HEK293 (cell line): ENCODE measurements around the gene FIGN.

ENCODE experiments used
- CTCF ChIA-PET: fragments of 350-600 bp; formaldehyde crosslinking; extraction: SDS; loops from one replicate; lab custom pipeline; 2021; ENCODE audit warnings: antibody characterized with exemption; lab: Yijun Ruan, JAX
- POLR2A ChIA-PET: fragments of 300-600 bp; formaldehyde crosslinking; extraction: SDS; loops from one replicate; lab custom pipeline; 2020; ENCODE audit warnings: antibody characterized with exemption, inconsistent platforms; lab: Yijun Ruan, JAX
- H3K27ac ChIP-seq: fragments of 200-500 bp; sonication (Bioruptor generic); 2 replicates; pipeline ENCODE4 v1.5.1; 2014; ENCODE audit warnings: low read depth, low read length, control low read depth, inconsistent platforms; ENCODE audit errors: extremely low read depth
- H3K36me3 ChIP-seq, 2 experiments: fragments of 200-500 bp in 1 of 2; sonication (Bioruptor generic) in 1 of 2; 1 replicate in 1 of 2; 2 replicates in 1 of 2; pipeline ENCODE4 v1.5.1; 2014 to 2017; ENCODE audit warnings: inconsistent platforms in 2 of 2, low read length in 2 of 2; ENCODE audit not compliant: control insufficient read depth in 2 of 2, insufficient read depth in 1 of 2
- H3K4me1 ChIP-seq: fragments of 200-500 bp; sonication (Bioruptor generic); 2 replicates; pipeline ENCODE4 v1.5.1; 2014; ENCODE audit warnings: mild to moderate bottlenecking, low read length, inconsistent platforms; ENCODE audit not compliant: control insufficient read depth, insufficient read depth
- H3K4me3 ChIP-seq: 2 replicates; pipeline ENCODE4 v1.5.1; 2011; ENCODE audit warnings: low read depth, mild to moderate bottlenecking, control low read depth, low read length, moderate library complexity
- H3K9me3 ChIP-seq: fragments of 200-500 bp; sonication (Bioruptor generic); 2 replicates; pipeline ENCODE4 v1.5.1; 2014; ENCODE audit warnings: low read depth, low read length, inconsistent platforms; ENCODE audit not compliant: control insufficient read depth, insufficient read depth
- REPIN1 ChIP-seq: fragments of 450-650 bp; formaldehyde crosslinking; IDR thresholded peaks from 2 replicates; pipeline ENCODE4 v1.5.1; 2017; ENCODE audit warnings: missing biosample characterization, missing genetic modification characterization, low read depth
- SP2 ChIP-seq: fragments of 450-650 bp; formaldehyde crosslinking; IDR thresholded peaks from 2 replicates; pipeline ENCODE4 v1.5.1; 2016; ENCODE audit warnings: missing biosample characterization, missing genetic modification characterization
- ZFP3 ChIP-seq: fragments of 450-650 bp; formaldehyde crosslinking; IDR thresholded peaks from 2 replicates; pipeline ENCODE4 v1.5.1; 2016; ENCODE audit warnings: low read depth, missing biosample characterization, missing genetic modification characterization
- ZFP37 ChIP-seq: fragments of 450-650 bp; formaldehyde crosslinking; IDR thresholded peaks from 2 replicates; pipeline ENCODE4 v1.5.1; 2016; ENCODE audit warnings: missing biosample characterization, missing genetic modification characterization
- ZIC2 ChIP-seq: fragments of 450-650 bp; formaldehyde crosslinking; IDR thresholded peaks from 2 replicates; pipeline ENCODE4 v1.5.1; 2016; ENCODE audit warnings: missing biosample characterization, missing genetic modification characterization
- ZNF19 ChIP-seq: fragments of 450-650 bp; formaldehyde crosslinking; IDR thresholded peaks from 2 replicates; pipeline ENCODE4; 2016; ENCODE audit warnings: missing biosample characterization, missing genetic modification characterization, low read depth
- ZNF223 ChIP-seq: fragments of 450-650 bp; formaldehyde crosslinking; IDR thresholded peaks from 2 replicates; pipeline ENCODE4 v1.5.1; 2016; ENCODE audit warnings: missing biosample characterization, missing genetic modification characterization
- ZNF239 ChIP-seq: fragments of 450-650 bp; formaldehyde crosslinking; IDR thresholded peaks from 2 replicates; pipeline ENCODE4 v1.5.1; 2016; ENCODE audit warnings: missing biosample characterization, missing genetic modification characterization
- ZNF248 ChIP-seq: fragments of 450-650 bp; formaldehyde crosslinking; IDR thresholded peaks from 2 replicates; pipeline ENCODE4 v1.5.1; 2017; ENCODE audit warnings: missing biosample characterization, missing genetic modification characterization
- ZNF335 ChIP-seq: fragments of 450-650 bp; formaldehyde crosslinking; conservative IDR thresholded peaks from 2 replicates; pipeline ENCODE4 v1.5.1; 2016; ENCODE audit warnings: missing biosample characterization, missing genetic modification characterization
- ZNF521 ChIP-seq: fragments of 450-650 bp; formaldehyde crosslinking; IDR thresholded peaks from 2 replicates; pipeline ENCODE4 v1.5.1; 2017; ENCODE audit warnings: missing biosample characterization, mild to moderate bottlenecking, missing genetic modification characterization
- ZNF530 ChIP-seq: fragments of 450-650 bp; formaldehyde crosslinking; IDR thresholded peaks from 2 replicates; pipeline ENCODE4 v1.5.1; 2016; ENCODE audit warnings: low read depth, missing biosample characterization, missing genetic modification characterization
- ZNF544 ChIP-seq: fragments of 450-650 bp; formaldehyde crosslinking; IDR thresholded peaks from 2 replicates; pipeline ENCODE4 v1.5.0; 2017; ENCODE audit warnings: missing biosample characterization, missing genetic modification characterization
- ZNF555 ChIP-seq: fragments of 450-650 bp; formaldehyde crosslinking; conservative IDR thresholded peaks from 2 replicates; pipeline ENCODE4 v1.5.1; 2017; ENCODE audit warnings: missing biosample characterization, mild to moderate bottlenecking, missing genetic modification characterization, inconsistent platforms
- ZNF626 ChIP-seq: fragments of 450-650 bp; sonication (Bioruptor Pico); formaldehyde crosslinking; IDR thresholded peaks from 2 replicates; pipeline ENCODE4 v1.5.1; 2018; ENCODE audit warnings: missing biosample characterization, missing genetic modification characterization, inconsistent platforms
- ZNF658 ChIP-seq: fragments of 450-650 bp; formaldehyde crosslinking; IDR thresholded peaks from 2 replicates; pipeline ENCODE4; 2016; ENCODE audit warnings: missing biosample characterization, missing genetic modification characterization
- ZNF664 ChIP-seq: fragments of 450-650 bp; formaldehyde crosslinking; IDR thresholded peaks from 2 replicates; pipeline ENCODE4 v1.5.1; 2016; ENCODE audit warnings: missing biosample characterization, missing genetic modification characterization
- ZNF704 ChIP-seq: fragments of 450-650 bp; formaldehyde crosslinking; IDR thresholded peaks from 2 replicates; pipeline ENCODE4 v1.5.1; 2016; ENCODE audit warnings: missing biosample characterization, missing genetic modification characterization
- ZNF76 ChIP-seq: fragments of 450-650 bp; formaldehyde crosslinking; IDR thresholded peaks from 2 replicates; pipeline ENCODE4; 2016; ENCODE audit warnings: low read depth, missing biosample characterization, missing genetic modification characterization, borderline replicate concordance
- ZNF791 ChIP-seq: fragments of 450-650 bp; formaldehyde crosslinking; IDR thresholded peaks from 2 replicates; pipeline ENCODE4 v1.5.1; 2016; ENCODE audit warnings: missing biosample characterization, missing genetic modification characterization
- TF ChIP-seq, protein P1 (sequence below): fragments of 450-650 bp; formaldehyde crosslinking; IDR thresholded peaks from 2 replicates; pipeline ENCODE4 v1.5.1; 2017; ENCODE audit warnings: missing biosample characterization, missing genetic modification characterization
- TF ChIP-seq, protein P2 (sequence below): fragments of 450-650 bp; formaldehyde crosslinking; IDR thresholded peaks from 2 replicates; pipeline ENCODE4 v1.5.1; 2016; ENCODE audit warnings: missing biosample characterization, missing genetic modification characterization
- TF ChIP-seq, protein P3 (sequence below): fragments of 450-650 bp; formaldehyde crosslinking; IDR thresholded peaks from 2 replicates; pipeline ENCODE4 v1.5.1; 2016; ENCODE audit warnings: missing biosample characterization, missing genetic modification characterization
- TF ChIP-seq, protein P4 (sequence below): fragments of 450-650 bp; formaldehyde crosslinking; IDR thresholded peaks from 2 replicates; pipeline ENCODE4 v1.5.1; 2017; ENCODE audit warnings: missing biosample characterization, missing genetic modification characterization
- TF ChIP-seq, protein P5 (sequence below): fragments of 450-650 bp; formaldehyde crosslinking; IDR thresholded peaks from 2 replicates; pipeline ENCODE4 v1.5.1; 2016; ENCODE audit warnings: missing biosample characterization, missing genetic modification characterization
- TF ChIP-seq, protein P6 (sequence below): fragments of 450-650 bp; formaldehyde crosslinking; IDR thresholded peaks from 2 replicates; pipeline ENCODE4 v1.5.0; 2017; ENCODE audit warnings: missing biosample characterization, missing genetic modification characterization, borderline replicate concordance

FIGN gene

GRCh38 chr2:163767097-163767496, 31.3 kb upstream of the FIGN start:
- TF ChIP-seq, protein P1, sequence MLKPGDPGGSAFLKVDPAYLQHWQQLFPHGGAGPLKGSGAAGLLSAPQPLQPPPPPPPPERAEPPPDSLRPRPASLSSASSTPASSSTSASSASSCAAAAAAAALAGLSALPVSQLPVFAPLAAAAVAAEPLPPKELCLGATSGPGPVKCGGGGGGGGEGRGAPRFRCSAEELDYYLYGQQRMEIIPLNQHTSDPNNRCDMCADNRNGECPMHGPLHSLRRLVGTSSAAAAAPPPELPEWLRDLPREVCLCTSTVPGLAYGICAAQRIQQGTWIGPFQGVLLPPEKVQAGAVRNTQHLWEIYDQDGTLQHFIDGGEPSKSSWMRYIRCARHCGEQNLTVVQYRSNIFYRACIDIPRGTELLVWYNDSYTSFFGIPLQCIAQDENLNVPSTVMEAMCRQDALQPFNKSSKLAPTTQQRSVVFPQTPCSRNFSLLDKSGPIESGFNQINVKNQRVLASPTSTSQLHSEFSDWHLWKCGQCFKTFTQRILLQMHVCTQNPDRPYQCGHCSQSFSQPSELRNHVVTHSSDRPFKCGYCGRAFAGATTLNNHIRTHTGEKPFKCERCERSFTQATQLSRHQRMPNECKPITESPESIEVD (tag by site-specific recombination): no peak
- TF ChIP-seq ZNF239 (tag by site-specific recombination): no peak
- no peak for TF ChIP-seq ZNF555 (tag by site-specific recombination)
- TF ChIP-seq ZNF521: no peak
- no peak for TF ChIP-seq ZNF335
- TF ChIP-seq, protein P2, sequence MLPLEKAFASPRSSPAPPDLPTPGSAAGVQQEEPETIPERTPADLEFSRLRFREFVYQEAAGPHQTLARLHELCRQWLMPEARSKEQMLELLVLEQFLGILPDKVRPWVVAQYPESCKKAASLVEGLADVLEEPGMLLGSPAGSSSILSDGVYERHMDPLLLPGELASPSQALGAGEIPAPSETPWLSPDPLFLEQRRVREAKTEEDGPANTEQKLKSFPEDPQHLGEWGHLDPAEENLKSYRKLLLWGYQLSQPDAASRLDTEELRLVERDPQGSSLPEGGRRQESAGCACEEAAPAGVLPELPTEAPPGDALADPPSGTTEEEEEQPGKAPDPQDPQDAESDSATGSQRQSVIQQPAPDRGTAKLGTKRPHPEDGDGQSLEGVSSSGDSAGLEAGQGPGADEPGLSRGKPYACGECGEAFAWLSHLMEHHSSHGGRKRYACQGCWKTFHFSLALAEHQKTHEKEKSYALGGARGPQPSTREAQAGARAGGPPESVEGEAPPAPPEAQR: no peak
- TF ChIP-seq, protein P3, sequence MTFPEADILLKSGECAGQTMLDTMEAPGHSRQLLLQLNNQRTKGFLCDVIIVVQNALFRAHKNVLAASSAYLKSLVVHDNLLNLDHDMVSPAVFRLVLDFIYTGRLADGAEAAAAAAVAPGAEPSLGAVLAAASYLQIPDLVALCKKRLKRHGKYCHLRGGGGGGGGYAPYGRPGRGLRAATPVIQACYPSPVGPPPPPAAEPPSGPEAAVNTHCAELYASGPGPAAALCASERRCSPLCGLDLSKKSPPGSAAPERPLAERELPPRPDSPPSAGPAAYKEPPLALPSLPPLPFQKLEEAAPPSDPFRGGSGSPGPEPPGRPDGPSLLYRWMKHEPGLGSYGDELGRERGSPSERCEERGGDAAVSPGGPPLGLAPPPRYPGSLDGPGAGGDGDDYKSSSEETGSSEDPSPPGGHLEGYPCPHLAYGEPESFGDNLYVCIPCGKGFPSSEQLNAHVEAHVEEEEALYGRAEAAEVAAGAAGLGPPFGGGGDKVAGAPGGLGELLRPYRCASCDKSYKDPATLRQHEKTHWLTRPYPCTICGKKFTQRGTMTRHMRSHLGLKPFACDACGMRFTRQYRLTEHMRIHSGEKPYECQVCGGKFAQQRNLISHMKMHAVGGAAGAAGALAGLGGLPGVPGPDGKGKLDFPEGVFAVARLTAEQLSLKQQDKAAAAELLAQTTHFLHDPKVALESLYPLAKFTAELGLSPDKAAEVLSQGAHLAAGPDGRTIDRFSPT (tag by site-specific recombination): no peak
- TF ChIP-seq, protein P4, sequence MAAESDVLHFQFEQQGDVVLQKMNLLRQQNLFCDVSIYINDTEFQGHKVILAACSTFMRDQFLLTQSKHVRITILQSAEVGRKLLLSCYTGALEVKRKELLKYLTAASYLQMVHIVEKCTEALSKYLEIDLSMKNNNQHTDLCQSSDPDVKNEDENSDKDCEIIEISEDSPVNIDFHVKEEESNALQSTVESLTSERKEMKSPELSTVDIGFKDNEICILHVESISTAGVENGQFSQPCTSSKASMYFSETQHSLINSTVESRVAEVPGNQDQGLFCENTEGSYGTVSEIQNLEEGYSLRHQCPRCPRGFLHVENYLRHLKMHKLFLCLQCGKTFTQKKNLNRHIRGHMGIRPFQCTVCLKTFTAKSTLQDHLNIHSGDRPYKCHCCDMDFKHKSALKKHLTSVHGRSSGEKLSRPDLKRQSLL (tag by site-specific recombination): no peak
- TF ChIP-seq ZNF76 (tag by site-specific recombination): no peak
- no peak for TF ChIP-seq ZNF223 (tag by site-specific recombination)
- TF ChIP-seq ZFP37 (tag by site-specific recombination): no peak
- no peak for TF ChIP-seq ZNF248 (tag by site-specific recombination)
- TF ChIP-seq REPIN1 (tag by site-specific recombination): no peak
- no peak for TF ChIP-seq ZNF704
- no peaks in the 10 kb centered on the region for H3K36me3 ChIP-seq
- CTCF ChIA-PET: no interaction called here
- no peak overlapping the region for H3K27ac ChIP-seq
- H3K4me3 ChIP-seq: no peak overlapping the region
- POLR2A ChIA-PET: no interaction called here
- no peaks in the 10 kb centered on the region for H3K9me3 ChIP-seq
- H3K4me1 ChIP-seq: no peaks in the 10 kb centered on the region

- H3K36me3 ChIP-seq: no peaks in the 10 kb centered on the region
- POLR2A ChIA-PET: no interaction called here
- H3K4me3 ChIP-seq: no peak overlapping the region
- no peaks in the 10 kb centered on the region for H3K9me3 ChIP-seq
- H3K4me1 ChIP-seq: no peaks in the 10 kb centered on the region
- CTCF ChIA-PET: no interaction called here
- H3K27ac ChIP-seq: no peak overlapping the region
- no peak for TF ChIP-seq ZFP3
- TF ChIP-seq, protein P5, sequence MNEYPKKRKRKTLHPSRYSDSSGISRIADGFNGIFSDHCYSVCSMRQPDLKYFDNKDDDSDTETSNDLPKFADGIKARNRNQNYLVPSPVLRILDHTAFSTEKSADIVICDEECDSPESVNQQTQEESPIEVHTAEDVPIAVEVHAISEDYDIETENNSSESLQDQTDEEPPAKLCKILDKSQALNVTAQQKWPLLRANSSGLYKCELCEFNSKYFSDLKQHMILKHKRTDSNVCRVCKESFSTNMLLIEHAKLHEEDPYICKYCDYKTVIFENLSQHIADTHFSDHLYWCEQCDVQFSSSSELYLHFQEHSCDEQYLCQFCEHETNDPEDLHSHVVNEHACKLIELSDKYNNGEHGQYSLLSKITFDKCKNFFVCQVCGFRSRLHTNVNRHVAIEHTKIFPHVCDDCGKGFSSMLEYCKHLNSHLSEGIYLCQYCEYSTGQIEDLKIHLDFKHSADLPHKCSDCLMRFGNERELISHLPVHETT (tag by site-specific recombination): no peak
- TF ChIP-seq SP2 (tag by site-specific recombination): no peak
- no peak for TF ChIP-seq ZNF626 (tag by site-specific recombination)
- no peak for TF ChIP-seq ZNF658 (tag by site-specific recombination)
- TF ChIP-seq, protein P6, sequence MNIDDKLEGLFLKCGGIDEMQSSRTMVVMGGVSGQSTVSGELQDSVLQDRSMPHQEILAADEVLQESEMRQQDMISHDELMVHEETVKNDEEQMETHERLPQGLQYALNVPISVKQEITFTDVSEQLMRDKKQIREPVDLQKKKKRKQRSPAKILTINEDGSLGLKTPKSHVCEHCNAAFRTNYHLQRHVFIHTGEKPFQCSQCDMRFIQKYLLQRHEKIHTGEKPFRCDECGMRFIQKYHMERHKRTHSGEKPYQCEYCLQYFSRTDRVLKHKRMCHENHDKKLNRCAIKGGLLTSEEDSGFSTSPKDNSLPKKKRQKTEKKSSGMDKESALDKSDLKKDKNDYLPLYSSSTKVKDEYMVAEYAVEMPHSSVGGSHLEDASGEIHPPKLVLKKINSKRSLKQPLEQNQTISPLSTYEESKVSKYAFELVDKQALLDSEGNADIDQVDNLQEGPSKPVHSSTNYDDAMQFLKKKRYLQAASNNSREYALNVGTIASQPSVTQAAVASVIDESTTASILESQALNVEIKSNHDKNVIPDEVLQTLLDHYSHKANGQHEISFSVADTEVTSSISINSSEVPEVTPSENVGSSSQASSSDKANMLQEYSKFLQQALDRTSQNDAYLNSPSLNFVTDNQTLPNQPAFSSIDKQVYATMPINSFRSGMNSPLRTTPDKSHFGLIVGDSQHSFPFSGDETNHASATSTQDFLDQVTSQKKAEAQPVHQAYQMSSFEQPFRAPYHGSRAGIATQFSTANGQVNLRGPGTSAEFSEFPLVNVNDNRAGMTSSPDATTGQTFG: no peak
- TF ChIP-seq ZNF791 (tag by site-specific recombination): no peak
- TF ChIP-seq ZIC2 (tag by site-specific recombination): no peak
- TF ChIP-seq ZNF664: no peak
- no peak for TF ChIP-seq ZNF544 (tag by site-specific recombination)
- no peak for TF ChIP-seq ZNF19
- TF ChIP-seq ZNF530: no peak
Observed at GRCh38 chr2:163764566-163764965, 28.8 kb upstream of the FIGN start.
